Brain pericyte (primary cell): ENCODE results near the gene RDM1.
"Not testable (repeated sequence)": the region's sequence is repeated elsewhere in the genome, so short reads cannot be mapped to it uniquely, and the experiment has no call there.

ENCODE experiments used
- DNase-seq: peaks from one replicate; pipeline ENCODE4 v3.0.0-alpha.2; 2012; ENCODE audit warnings: low read depth, low spot score

RDM1 gene

GRCh38 chr17:35900280-35900679, 30.3 kb downstream of the RDM1 start:
- DNase-seq: no peak

GRCh38 chr17:35898283-35899070, 32.1 kb downstream of the RDM1 start:
- DNase-seq: no peak

- DNase-seq: not testable (repeated sequence)
Measured at GRCh38 chr17:35897772-35898171, 32.8 kb downstream of the RDM1 start.

- DNase-seq: no peak
Measured at GRCh38 chr17:35895636-35896587, 34.7 kb downstream of the RDM1 start.

GRCh38 chr17:35894206-35894605, 36.4 kb downstream of the RDM1 start:
- no peak for DNase-seq

GRCh38 chr17:35893751-35894150, 36.8 kb downstream of the RDM1 start:
- no peak for DNase-seq

- DNase-seq: no peak
Measured at GRCh38 chr17:35892091-35893035, 38.2 kb downstream of the RDM1 start.

GRCh38 chr17:35891269-35891668, 39.3 kb downstream of the RDM1 start:
- DNase-seq: no peak

GRCh38 chr17:35890774-35891155, 39.8 kb downstream of the RDM1 start:
- DNase-seq: no peak

- DNase-seq: no peak
Measured at GRCh38 chr17:35889818-35890773, 40.5 kb downstream of the RDM1 start.

- DNase-seq: no peak
Measured at GRCh38 chr17:35889241-35889640, 41.3 kb downstream of the RDM1 start.

- DNase-seq: no peak
Measured at GRCh38 chr17:35879773-35880654, 50.6 kb downstream of the RDM1 start, which contains the start of gene CCL5. Gene CCL5, minus strand, starts transcription at chr17:35880360.

- no peak for DNase-seq
Measured at GRCh38 chr17:35878361-35878760, 52.2 kb downstream of the RDM1 start.

- DNase-seq: no peak
Measured at GRCh38 chr17:35877345-35878029, 53.1 kb downstream of the RDM1 start.

- DNase-seq: no peak
Measured at GRCh38 chr17:35876534-35876933, 54.0 kb downstream of the RDM1 start.

- no peak for DNase-seq
Measured at GRCh38 chr17:35875800-35876139, 54.8 kb downstream of the RDM1 start.

GRCh38 chr17:35875072-35875799, 55.3 kb downstream of the RDM1 start:
- DNase-seq: no peak
